Measurements from ENCODE around the gene MYRIP.

DNA sequence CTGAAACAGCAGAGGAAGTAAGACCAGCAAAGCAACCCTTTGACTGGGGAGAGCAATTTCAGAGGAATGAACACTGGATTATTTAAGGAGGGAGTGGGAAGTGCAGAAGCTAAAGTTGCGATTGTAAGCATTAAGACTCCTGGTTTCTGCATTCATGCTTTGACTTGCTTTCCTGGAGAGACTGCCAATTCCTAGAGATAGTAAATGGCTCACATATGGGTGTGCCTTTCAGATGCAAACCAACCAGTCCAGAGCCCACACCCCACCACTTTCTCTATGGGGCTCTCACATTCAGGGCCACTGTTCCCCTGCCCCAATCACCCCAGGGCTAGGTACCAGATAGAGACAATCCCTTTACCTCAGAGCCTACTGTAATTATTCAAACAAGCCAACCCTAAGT lies 299.2 kb downstream of the MYRIP start:
- TF ChIP-seq POLR2A (IDR thresholded peaks at IDR 0.05): no peak
- TF ChIP-seq, protein P1, sequence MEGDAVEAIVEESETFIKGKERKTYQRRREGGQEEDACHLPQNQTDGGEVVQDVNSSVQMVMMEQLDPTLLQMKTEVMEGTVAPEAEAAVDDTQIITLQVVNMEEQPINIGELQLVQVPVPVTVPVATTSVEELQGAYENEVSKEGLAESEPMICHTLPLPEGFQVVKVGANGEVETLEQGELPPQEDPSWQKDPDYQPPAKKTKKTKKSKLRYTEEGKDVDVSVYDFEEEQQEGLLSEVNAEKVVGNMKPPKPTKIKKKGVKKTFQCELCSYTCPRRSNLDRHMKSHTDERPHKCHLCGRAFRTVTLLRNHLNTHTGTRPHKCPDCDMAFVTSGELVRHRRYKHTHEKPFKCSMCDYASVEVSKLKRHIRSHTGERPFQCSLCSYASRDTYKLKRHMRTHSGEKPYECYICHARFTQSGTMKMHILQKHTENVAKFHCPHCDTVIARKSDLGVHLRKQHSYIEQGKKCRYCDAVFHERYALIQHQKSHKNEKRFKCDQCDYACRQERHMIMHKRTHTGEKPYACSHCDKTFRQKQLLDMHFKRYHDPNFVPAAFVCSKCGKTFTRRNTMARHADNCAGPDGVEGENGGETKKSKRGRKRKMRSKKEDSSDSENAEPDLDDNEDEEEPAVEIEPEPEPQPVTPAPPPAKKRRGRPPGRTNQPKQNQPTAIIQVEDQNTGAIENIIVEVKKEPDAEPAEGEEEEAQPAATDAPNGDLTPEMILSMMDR (IDR thresholded peaks at IDR 0.05): no peak
- no peak for TF ChIP-seq POLR2AphosphoS5 (IDR thresholded peaks at IDR 0.05)
